ENCODE data around the gene OR4K2. TPM values are rescaled to one million over a fixed set of nuclear protein-coding genes. Genes with fewer than 3 reads are reported as not detected.

Gene OR4K2
- total and polyA plus RNA-seq, 11 donors, result not detected

- ATAC-seq (no peak), DNase-seq (no peak)
- no peak within 1 kb of the TSS for H3K27ac ChIP-seq
- no peaks in the 10 kb centered on the region for H3K36me3 ChIP-seq
- no peaks in the 10 kb centered on the region for H3K27me3 ChIP-seq
- H3K4me1 ChIP-seq, result no peaks in the 10 kb centered on the region
- H3K4me3 ChIP-seq, result no peak within 1 kb of the TSS
- H3K9me3 ChIP-seq, result no peaks in the 10 kb centered on the region
- 47 to 52% (median 49%) methylated on average over 3 of the region's 3 CpGs for WGBS, 4 donors
- TF ChIP-seq CTCF (IDR thresholded peaks at IDR 0.05) (no peak), POLR2A (IDR thresholded peaks at IDR 0.05) (no peak)
- intact Hi-C loops (cut with DNase I), result no loop called here
Observed at GRCh38 chr14:19930617-19931016, 55.7 kb downstream of the OR4K2 start, which contains the start of gene OR4K1. TSS of gene OR4K1 (plus strand) at chr14:19930917. CDS start at chr14:19935667, 4,750 bp downstream.

Other genes starting within 250 kb of the OR4K2 start
- not detected for gene OR11H2, start 161.3 kb upstream of the OR4K2 start, total RNA-seq
- not detected for gene OR11H2, start 161.3 kb upstream of the OR4K2 start, polyA plus RNA-seq
- not detected for gene OR4Q3, start 131.6 kb upstream of the OR4K2 start, total RNA-seq
- not detected for gene OR4Q3, start 131.6 kb upstream of the OR4K2 start, polyA plus RNA-seq
- not detected for gene OR4M1, start 101.6 kb upstream of the OR4K2 start, total RNA-seq
- gene OR4M1, start 101.6 kb upstream of the OR4K2 start, polyA plus RNA-seq, result not detected
- gene OR4N2, start 71.4 kb upstream of the OR4K2 start, total RNA-seq, result under 1 TPM in 1 of 9 donors, not detected in 8; 0.09 TPM
- gene OR4N2, start 71.4 kb upstream of the OR4K2 start, polyA plus RNA-seq, result not detected
- gene OR4K5, start 45.5 kb downstream of the OR4K2 start, total RNA-seq, result not detected
- gene OR4K5, start 45.5 kb downstream of the OR4K2 start, polyA plus RNA-seq, result not detected
- not detected for gene OR4K1, start 55.8 kb downstream of the OR4K2 start, total RNA-seq
- gene OR4K1, start 55.8 kb downstream of the OR4K2 start, polyA plus RNA-seq, result not detected
- not detected for gene OR4K15, start 100.4 kb downstream of the OR4K2 start, total RNA-seq
- not detected for gene OR4K15, start 100.4 kb downstream of the OR4K2 start, polyA plus RNA-seq
- not detected for gene OR4Q2, start 127.0 kb downstream of the OR4K2 start, total RNA-seq
- not detected for gene OR4Q2, start 127.0 kb downstream of the OR4K2 start, polyA plus RNA-seq
- not detected for gene OR4K14, start 144.2 kb downstream of the OR4K2 start, total RNA-seq
- gene OR4K14, start 144.2 kb downstream of the OR4K2 start, polyA plus RNA-seq, result not detected
- gene OR4K13, start 160.9 kb downstream of the OR4K2 start, total RNA-seq, result not detected
- gene OR4K13, start 160.9 kb downstream of the OR4K2 start, polyA plus RNA-seq, result not detected
- not detected for gene OR4L1, start 184.9 kb downstream of the OR4K2 start, total RNA-seq
- not detected for gene OR4L1, start 184.9 kb downstream of the OR4K2 start, polyA plus RNA-seq
- gene OR4K17, start 235.6 kb downstream of the OR4K2 start, total RNA-seq, result not detected
- not detected for gene OR4K17, start 235.6 kb downstream of the OR4K2 start, polyA plus RNA-seq

Measured in heart left ventricle (tissue), 16 donors.